Muscle layer of colon (tissue), 2 donors: Measurements from ENCODE around the gene SMARCD3.

Experiments used
- H3K27ac ChIP-seq: one replicate; pipeline ENCODE4 v1.7.0; 2013; ENCODE audit warnings: low read depth, mild to moderate bottlenecking, low read length, moderate library complexity
- H3K27me3 ChIP-seq, 2 donors: one replicate each; pipeline ENCODE4 v1.7.0; 2013; ENCODE audit warnings: low read length in 2 of 2, mild to moderate bottlenecking in 2 of 2; ENCODE audit not compliant: insufficient read depth in 2 of 2, control insufficient read depth in 1 of 2
- H3K36me3 ChIP-seq: one replicate; pipeline ENCODE4 v1.7.0; 2013; ENCODE audit warnings: mild to moderate bottlenecking, low read length; ENCODE audit not compliant: insufficient read depth
- H3K4me1 ChIP-seq: one replicate; pipeline ENCODE4 v1.7.0; 2013; ENCODE audit warnings: mild to moderate bottlenecking, low read length; ENCODE audit not compliant: insufficient read depth
- H3K4me3 ChIP-seq, 2 donors: one replicate each; pipeline ENCODE4 v1.7.0; 2013; ENCODE audit warnings: low read length in 2 of 2, low read depth in 1 of 2, mild to moderate bottlenecking in 1 of 2, moderate library complexity in 1 of 2
- H3K9ac ChIP-seq: one replicate; pipeline ENCODE4 v1.7.0; 2013; ENCODE audit warnings: low read length
- H3K9me3 ChIP-seq: one replicate; pipeline ENCODE4 v1.7.0; 2013; ENCODE audit warnings: mild to moderate bottlenecking, low read length
- donor health status: abdominal sarcoma.
- donor health status: Adenocarcinoma of cecum.

The SMARCD3 gene

DNA sequence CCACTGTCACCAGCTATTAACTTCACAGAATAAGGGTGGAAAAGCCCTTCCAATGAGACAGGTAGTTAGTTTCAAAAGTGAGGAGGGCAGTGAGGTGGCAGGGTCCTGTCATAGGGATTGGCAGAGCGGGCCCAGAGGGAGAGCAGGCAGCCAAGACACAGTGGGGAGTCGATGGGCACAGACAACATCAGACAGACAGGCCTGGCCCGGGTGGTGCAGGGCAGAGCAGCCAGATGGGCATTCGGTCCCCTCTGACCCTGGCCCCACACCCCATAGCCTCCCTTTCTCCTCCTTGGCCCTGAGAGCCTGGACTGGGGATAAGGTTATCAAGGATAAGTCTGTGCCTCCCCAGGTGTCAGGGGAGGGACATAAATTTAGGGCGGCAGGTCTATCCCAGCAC, 31.4 kb upstream of the SMARCD3 start:
- H3K4me1 ChIP-seq, result peaks cover 18% of the 10 kb centered on the region
- H3K27me3 ChIP-seq, result peaks cover 0 to 4% of the 10 kb centered on the region in 2 donors
- H3K27ac ChIP-seq, result no peak overlapping the region
- no peak overlapping the region for H3K4me3 ChIP-seq
- no peaks in the 10 kb centered on the region for H3K36me3 ChIP-seq
- H3K9me3 ChIP-seq, result no peaks in the 10 kb centered on the region
- H3K9ac ChIP-seq, result no peak overlapping the region

DNA sequence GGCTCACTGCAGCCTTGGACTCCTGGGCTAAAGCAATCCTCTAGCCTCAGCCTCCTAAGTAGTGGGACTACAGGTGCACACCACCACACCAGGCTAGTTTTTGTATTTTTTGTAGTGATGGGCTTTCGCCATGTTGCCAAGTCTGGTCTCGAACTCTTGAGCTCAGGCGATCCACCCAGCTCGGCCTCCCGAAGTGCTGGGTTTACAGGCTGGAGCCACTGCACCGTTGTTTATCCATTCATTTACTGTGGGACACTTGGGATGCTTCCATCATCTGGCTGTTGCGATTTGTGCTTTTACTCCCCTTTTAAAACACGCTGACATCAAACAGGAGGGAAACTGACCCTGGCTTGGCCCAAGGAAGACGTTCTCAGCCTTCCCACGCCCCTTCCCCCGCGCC, 30.5 kb upstream of the SMARCD3 start:
- no peaks in the 10 kb centered on the region for H3K36me3 ChIP-seq
- H3K9me3 ChIP-seq, result no peaks in the 10 kb centered on the region
- H3K9ac ChIP-seq, result no peak overlapping the region
- H3K27ac ChIP-seq, result no peak overlapping the region
- H3K4me3 ChIP-seq, result no peak overlapping the region
- H3K27me3 ChIP-seq, result peaks cover 0 to 4% of the 10 kb centered on the region in 2 donors
- peaks cover 18% of the 10 kb centered on the region for H3K4me1 ChIP-seq

DNA sequence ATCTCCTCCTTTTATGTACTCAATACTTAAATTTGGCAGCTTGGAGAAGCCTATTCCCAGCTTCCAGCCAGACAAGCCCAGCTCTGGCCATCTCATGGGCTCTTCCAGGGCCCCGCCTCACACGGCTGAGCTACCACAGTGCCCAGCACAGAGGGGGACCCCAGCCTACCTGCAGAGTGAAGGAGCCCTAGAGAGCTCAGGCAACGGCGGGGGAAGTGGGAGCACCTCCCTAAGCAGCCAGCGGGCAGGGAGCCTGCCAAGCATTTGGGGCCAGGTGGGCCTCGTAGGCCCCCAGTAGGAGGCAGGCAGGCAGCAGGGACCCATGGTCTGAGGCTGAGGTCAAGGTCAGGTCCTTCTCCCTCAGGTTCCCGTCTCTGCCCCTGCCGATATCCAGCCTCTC, 29.1 kb upstream of the SMARCD3 start:
- Histone ChIP-seq H3K4me3 (peak overlapping the region; percentile 30 to 71), H3K27ac (no peak overlapping the region), H3K27me3 (peaks cover 0 to 4% of the 10 kb centered on the region in 2 donors), H3K4me1 (peaks cover 18% of the 10 kb centered on the region), H3K9ac (no peak overlapping the region), H3K9me3 (no peaks in the 10 kb centered on the region), H3K36me3 (no peaks in the 10 kb centered on the region)

DNA sequence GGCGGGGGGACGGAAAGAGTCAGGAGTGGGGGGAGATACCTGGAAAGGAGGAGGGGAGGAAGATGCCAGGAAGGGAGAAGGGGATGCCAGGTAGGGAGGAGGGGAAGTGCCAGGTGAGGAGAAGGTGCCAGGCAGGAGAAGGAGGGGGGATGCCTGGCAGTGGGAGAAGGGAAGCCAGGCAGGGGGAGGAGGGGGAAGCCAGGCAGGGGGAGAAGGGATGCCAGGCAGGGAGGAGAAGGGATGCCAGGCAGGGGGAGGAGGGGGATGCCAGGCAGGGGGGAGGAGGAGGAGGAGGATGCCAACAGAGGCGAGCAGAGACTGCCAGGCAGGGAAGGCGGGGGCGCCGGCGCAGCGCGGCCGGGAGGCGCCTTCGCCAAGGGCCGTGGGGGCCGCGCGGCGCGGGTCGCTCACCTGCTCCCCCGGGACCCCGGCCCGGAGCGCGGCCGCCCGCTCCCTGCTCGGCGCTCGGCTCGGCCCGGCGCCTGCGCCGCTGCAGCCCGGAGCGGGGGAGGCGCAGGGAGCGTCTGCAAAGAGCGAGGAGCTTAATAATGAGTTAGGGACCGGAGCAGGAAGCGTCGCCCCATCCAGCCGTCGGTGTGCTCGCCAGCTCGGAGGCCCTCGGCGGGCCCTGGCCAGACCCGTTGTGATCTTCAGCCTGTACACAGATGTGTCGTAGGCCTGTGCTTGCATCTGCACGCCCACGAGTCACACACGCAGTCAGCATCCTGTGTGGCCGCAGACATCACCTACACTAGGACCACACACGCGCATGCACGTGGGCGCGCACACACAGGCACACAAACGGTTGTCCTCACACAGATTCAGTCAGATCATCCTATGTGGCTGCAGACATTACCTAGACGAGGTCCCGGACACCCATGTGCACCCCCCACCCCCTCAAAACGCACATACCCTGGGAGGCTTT, 28.4 kb upstream of the SMARCD3 start:
- H3K9ac ChIP-seq, result no peak overlapping the region

DNA sequence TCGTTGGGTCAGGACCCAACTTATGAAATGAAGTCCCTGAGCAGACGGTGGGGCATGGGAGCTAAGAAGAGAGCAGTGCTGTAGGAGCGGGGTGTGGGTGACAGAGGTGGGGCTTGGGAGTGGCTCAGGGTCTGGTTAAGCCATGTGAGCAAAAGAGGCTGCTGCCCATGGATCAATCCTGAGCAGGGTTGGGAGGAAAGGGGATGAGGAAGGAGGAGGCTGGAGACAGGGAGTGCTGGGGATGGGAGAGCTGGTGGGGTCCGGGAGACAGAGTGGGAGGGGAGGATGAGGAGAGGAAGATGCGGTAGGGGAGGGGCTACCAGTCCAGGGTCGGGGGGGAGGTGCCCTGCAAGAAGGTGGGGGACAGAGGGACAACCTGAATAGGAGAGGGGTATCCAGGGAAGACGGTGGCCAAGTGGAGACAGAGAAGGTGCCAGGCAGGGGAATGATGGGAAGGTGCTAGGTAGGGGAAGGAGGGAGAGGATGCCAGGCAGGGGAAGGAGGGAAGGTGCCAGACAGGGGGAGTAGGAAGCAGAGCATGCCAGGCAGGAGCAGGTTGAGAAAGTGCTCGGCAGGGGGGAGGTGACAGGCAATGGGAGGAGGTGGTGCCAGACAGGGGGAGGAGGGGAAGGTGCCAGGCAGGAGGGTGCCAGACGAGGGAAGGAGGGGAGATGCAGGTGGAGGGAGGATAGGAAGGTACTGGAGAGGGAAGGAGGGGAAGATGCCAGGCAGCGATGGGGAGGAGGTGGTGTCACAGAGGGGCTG, 27.5 kb upstream of the SMARCD3 start:
- Histone ChIP-seq H3K27me3 (no peaks in the 10 kb centered on the region), H3K4me3 (peak overlapping the region; percentile 7 to 27), H3K36me3 (no peaks in the 10 kb centered on the region), H3K27ac (no peak overlapping the region), H3K4me1 (peaks cover 25% of the 10 kb centered on the region), H3K9ac (no peak overlapping the region), H3K9me3 (no peaks in the 10 kb centered on the region)

More for the DNA sequence above, 28.4 kb upstream of the SMARCD3 start:
- Histone ChIP-seq H3K27ac (no peak overlapping the region), H3K9me3 (no peaks in the 10 kb centered on the region), H3K4me3 (peak overlapping the region; percentile 30 to 71), H3K27me3 (peaks cover 0 to under 1% of the 10 kb centered on the region in 2 donors), H3K4me1 (peaks cover 23% of the 10 kb centered on the region), H3K36me3 (no peaks in the 10 kb centered on the region)

DNA sequence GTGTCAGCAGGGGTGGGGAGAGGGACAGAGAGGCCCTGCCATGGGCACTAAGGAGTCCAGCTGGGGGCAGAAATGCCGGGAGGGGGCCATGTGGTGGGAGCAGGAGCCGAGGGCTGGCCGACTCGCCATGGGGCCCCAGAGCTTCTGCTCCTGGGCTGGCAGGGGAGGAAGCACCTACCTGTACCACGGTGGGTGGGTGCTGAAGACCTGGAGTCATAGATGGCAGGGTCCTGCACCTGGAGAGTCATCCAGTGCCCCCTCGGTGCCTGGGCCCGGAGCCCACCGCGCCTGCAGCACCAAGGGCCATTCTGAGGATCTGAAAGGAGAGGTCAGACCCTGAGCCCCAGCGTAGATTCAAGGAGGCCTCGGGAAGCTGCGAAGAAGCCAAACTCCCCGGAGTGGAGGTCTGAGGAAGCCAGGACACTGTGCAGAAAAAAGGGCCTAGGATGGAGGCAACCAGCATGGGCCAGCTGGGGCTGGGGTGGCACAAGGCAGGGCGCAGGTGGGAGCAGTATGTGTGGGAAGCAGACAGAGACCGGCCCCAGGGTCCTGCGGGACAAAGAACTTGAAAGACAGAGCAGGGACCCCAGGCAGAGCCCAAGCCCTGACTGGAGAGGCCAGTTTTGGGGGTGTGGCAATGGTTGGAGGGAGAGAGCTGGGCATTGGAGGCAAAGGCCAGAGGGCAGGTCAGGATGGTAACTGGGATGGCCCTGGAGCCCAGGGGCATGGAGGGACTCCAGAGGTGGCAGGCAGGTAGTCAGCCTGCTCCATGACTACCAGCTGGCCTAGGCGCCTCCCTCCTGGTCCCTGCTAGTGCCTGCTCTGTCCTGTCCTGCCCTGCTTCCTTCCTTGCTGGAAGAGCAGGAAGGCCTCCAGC, 26.7 kb upstream of the SMARCD3 start:
- Histone ChIP-seq H3K27ac (no peak overlapping the region), H3K4me1 (peaks cover 25% of the 10 kb centered on the region), H3K9me3 (no peaks in the 10 kb centered on the region), H3K36me3 (no peaks in the 10 kb centered on the region), H3K4me3 (no peak overlapping the region), H3K9ac (no peak overlapping the region), H3K27me3 (no peaks in the 10 kb centered on the region)

DNA sequence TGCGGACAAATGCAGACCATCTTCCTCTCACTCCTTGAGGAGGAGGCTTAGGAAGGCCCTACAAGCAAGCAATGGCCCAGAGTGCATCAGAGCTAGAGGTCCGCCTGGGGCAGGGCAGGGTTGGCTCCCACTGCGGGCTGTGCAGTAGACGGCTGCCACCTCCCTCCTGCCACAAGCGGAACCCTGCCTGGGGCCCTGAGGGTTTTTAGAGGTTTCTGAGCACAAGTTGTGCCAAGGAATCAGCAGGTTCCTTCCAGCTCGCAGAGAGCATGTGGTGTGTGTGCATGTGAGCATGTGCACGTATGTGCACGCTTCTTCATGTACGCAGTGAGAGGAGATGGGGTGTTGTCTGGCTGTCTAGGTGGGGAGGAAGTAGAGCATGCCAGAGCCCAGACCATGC, 25.9 kb upstream of the SMARCD3 start:
- no peak overlapping the region for H3K4me3 ChIP-seq
- H3K9ac ChIP-seq, result no peak overlapping the region
- H3K27ac ChIP-seq, result no peak overlapping the region
- peaks cover 25% of the 10 kb centered on the region for H3K4me1 ChIP-seq
- H3K36me3 ChIP-seq, result no peaks in the 10 kb centered on the region
- H3K9me3 ChIP-seq, result no peaks in the 10 kb centered on the region
- H3K27me3 ChIP-seq, result no peaks in the 10 kb centered on the region

DNA sequence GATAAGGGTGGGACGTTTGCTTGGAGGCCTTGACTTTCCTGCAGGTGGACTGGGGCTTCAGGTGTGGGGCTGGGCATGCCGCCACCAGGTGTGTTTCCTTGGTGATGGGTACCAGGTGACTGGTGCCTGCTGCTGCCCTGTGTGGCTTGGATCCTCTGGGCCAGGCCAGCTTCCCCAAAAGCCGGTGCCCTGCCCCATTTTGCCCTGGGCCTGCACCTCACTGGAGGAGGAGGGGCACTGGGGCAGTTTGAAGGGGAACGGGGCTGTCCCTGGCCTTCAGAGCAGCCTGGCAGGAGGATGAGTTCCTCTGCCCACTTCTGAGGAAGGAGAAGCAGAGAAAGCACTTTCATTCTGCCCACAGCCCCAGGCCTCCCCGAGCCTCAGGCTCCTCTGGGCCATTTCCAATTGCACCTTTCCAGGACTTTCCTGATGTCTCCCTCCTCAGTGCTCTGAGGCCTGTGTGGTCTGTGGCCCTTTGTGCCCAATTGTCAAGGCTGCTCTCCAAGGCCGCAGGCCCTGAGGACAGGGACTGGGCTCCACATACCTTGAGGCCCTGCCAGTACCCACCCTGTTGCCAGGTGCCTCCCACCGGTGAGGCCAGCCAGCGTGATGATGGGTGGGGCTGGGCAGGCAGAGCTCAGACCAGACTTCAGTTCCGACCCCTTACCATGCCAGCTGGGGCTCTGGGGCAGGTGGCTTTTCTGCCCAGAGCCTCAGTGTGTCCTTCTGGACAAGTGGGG, 25.3 kb upstream of the SMARCD3 start:
- Histone ChIP-seq H3K36me3 (no peaks in the 10 kb centered on the region), H3K4me3 (no peak overlapping the region), H3K9me3 (no peaks in the 10 kb centered on the region), H3K27ac (no peak overlapping the region), H3K4me1 (peaks cover 25% of the 10 kb centered on the region), H3K27me3 (no peaks in the 10 kb centered on the region), H3K9ac (no peak overlapping the region)

DNA sequence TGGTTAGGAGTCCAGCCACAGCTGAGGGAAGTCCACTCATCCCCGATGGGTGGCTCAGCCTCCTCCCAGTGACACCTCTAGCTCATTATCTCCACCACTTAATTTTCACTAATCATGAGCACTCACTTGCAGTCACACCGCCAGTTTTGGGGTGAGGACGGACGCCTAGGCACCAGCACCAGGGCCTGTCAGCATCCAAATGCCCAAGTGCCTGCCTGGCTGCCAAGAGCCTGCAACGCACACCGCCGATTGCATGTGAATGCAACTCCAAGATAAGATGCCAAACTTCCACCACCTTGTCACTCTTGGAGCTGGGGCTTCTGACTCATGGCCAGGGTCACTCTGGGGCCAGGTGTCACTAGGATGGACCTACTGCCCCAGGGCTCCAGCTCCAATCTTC, 24.4 kb upstream of the SMARCD3 start:
- no peak overlapping the region for H3K9ac ChIP-seq
- H3K36me3 ChIP-seq, result no peaks in the 10 kb centered on the region
- no peak overlapping the region for H3K4me3 ChIP-seq
- no peaks in the 10 kb centered on the region for H3K27me3 ChIP-seq
- H3K27ac ChIP-seq, result no peak overlapping the region
- peaks cover 25% of the 10 kb centered on the region for H3K4me1 ChIP-seq
- H3K9me3 ChIP-seq, result no peaks in the 10 kb centered on the region

DNA sequence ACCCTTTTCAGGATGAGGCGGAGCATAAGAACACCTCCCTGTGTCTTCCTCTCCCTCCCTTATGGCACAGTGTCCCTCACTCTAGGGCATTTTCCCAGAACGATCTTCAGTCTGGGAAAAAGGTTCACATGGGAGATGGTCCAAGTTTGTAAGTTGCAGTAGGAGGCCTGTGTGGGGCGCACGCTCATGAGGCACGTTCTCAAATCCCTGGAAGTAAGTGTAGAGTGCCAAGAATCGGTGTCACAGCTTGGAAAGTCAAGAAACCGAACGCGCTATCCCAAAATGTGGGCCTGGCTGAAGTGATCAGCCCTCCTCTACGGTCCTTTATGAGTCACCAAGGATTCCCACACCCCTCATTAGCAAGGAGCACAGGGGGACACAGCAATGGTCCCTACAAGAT, 23.9 kb upstream of the SMARCD3 start:
- Histone ChIP-seq H3K36me3 (no peaks in the 10 kb centered on the region), H3K4me1 (peaks cover 21% of the 10 kb centered on the region), H3K4me3 (no peak overlapping the region), H3K27ac (no peak overlapping the region), H3K9ac (no peak overlapping the region), H3K27me3 (no peaks in the 10 kb centered on the region), H3K9me3 (no peaks in the 10 kb centered on the region)
